Ovary (tissue), 9 donors: ENCODE data around the gene RPP38. TPM values are rescaled to one million over a fixed set of nuclear protein-coding genes. Genes with fewer than 3 reads are reported as not detected.

Experiments used
- DNase-seq, 5 donors: peaks; one replicate each; pipeline ENCODE4 v3.0.0-alpha.2; 2019 to 2020
- H3K27ac ChIP-seq, 2 donors: fragments of 200-600 bp; one replicate each; pipeline versions ENCODE4 v1.5.1 to v1.8.0; 2019 to 2022
- H3K27me3 ChIP-seq: fragments of 200-600 bp; one replicate; pipeline ENCODE4 v1.8.0; 2022
- H3K36me3 ChIP-seq: fragments of 200-600 bp; sonication (generic); one replicate; pipeline ENCODE4 v1.5.1; 2019
- H3K4me1 ChIP-seq: one replicate; pipeline ENCODE4 v1.8.1; 2013; ENCODE audit warnings: mild to moderate bottlenecking, moderate library complexity; ENCODE audit not compliant: insufficient read depth
- H3K4me3 ChIP-seq: fragments of 200-600 bp; sonication (generic); one replicate; pipeline ENCODE4 v1.5.1; 2017
- H3K9me3 ChIP-seq, 2 donors: fragments of 200-600 bp in 1 of 2; sonication (generic) in 1 of 2; one replicate each; pipeline versions ENCODE4 v1.5.1 to v1.8.1; 2013 to 2019; ENCODE audit warnings: mild to moderate bottlenecking in 1 of 2, moderate library complexity in 1 of 2
- CTCF ChIP-seq, 3 donors: fragments of 450-650 bp in 2 of 3; fragments of 200-600 bp in 1 of 3; IDR thresholded peaks; one replicate each; pipeline versions ENCODE4 v1.5.1 to v1.8.0; 2016 to 2022; ENCODE audit warnings: antibody characterized with exemption in 3 of 3, mild to moderate bottlenecking in 1 of 3
- EP300 ChIP-seq: sonication (generic); formaldehyde crosslinking; IDR thresholded peaks from one replicate; pipeline ENCODE4 v1.6.1; 2017; ENCODE audit warnings: antibody characterized with exemption
- POLR2A ChIP-seq: fragments of 450-650 bp; IDR thresholded peaks from one replicate; pipeline ENCODE4 v1.6.1; 2017; ENCODE audit warnings: antibody characterized with exemption, mild to moderate bottlenecking, moderate library complexity
- whole genome bisulfite sequencing, 3 donors: extraction: QIAGEN DNeasy Blood & Tissue Kit in 1 of 3; methylation state at CpG; one replicate each; pipeline versions ENCODE4 v1.1.5 to v1.1.7; 2013 to 2017; 5-methylcytosine and 5-hydroxymethylcytosine counted together
- intact Hi-C, 4 donors: fragments of 100-400 bp; cut with DNase I; formaldehyde crosslinking; loops; one replicate each; pipeline versions ENCODE4 v1.11.0 to v1.15.1; 2022 to 2023
- polyA plus RNA-seq, 2 donors: library from polyadenylated mRNA; stranded (reverse); fragments of 200-250 nt in 1 of 2; fragments of 350-450 nt in 1 of 2; fragmentation: Illumina TruSeq in 1 of 2; extraction: RNeasy Lipid Tissue Mini Kit (QIAGEN cat#74804) in 1 of 2; gene quantifications; one replicate each; pipeline ENCODE4 v1.2.3, GENCODE V29; 2013 to 2014
- total RNA-seq, 7 donors: library from RNA; depleted of rRNA in 2 of 7; stranded (reverse); fragments of >200 nt in 2 of 7; fragmentation: NEBNext Ultra II Directional in 3 of 7; extraction: Animal tissue kit (Norgen Biotek cat#: 25700) in 3 of 7; gene quantifications; one replicate each; pipeline versions ENCODE4 v1.1.0 to v1.2.4, GENCODE V29; 2016 to 2023
- donor health status: DM: no; HTN: no; CAD: no; lungs with moderate emphysema.
- donor health status: DM: no; HTN: no; CAD: no.
- donor health status: Bipolar disorder and iron deficiency.
- donor health status: DM: yes; HTN: yes; CAD: no.
- donor health status: DM: no; HTN: no; CAD: no.
- donor health status: DM: yes; HTN: yes; CAD: no.

Gene RPP38
- total and polyA plus RNA-seq, 9 donors: 9.1 to 20.7 (median 15.7) TPM

GRCh38 chr10:15137636-15138035, 40.5 kb downstream of the RPP38 start:
- no peak overlapping the region for H3K4me3 ChIP-seq
- H3K9me3 ChIP-seq: no peaks in the 10 kb centered on the region
- H3K4me1 ChIP-seq: no peaks in the 10 kb centered on the region
- no peak overlapping the region for H3K27ac ChIP-seq
- WGBS, 3 donors: 97 to 100% (median 100%) methylated on average over 1 of the region's 1 CpG
- no peak for TF ChIP-seq CTCF (IDR thresholded peaks at IDR 0.05)
- TF ChIP-seq EP300: no peak
- no peak for TF ChIP-seq POLR2A
- intact Hi-C loops: no loop called here
- H3K27me3 ChIP-seq: no peaks in the 10 kb centered on the region
- H3K36me3 ChIP-seq: no peaks in the 10 kb centered on the region
- DNase-seq: no peak

GRCh38 chr10:15140698-15141097, 43.5 kb downstream of the RPP38 start:
- no peaks in the 10 kb centered on the region for H3K4me1 ChIP-seq
- no peaks in the 10 kb centered on the region for H3K27me3 ChIP-seq
- no peak overlapping the region for H3K4me3 ChIP-seq
- no peaks in the 10 kb centered on the region for H3K9me3 ChIP-seq
- intact Hi-C loops: no loop called here
- 87 to 92% (median 92%) methylated on average over 7 of the region's 7 CpGs for WGBS, 3 donors
- no peak overlapping the region for H3K27ac ChIP-seq
- TF ChIP-seq POLR2A (no peak), EP300 (no peak), CTCF (IDR thresholded peaks at IDR 0.05) (no peak)
- no peak for DNase-seq
- H3K36me3 ChIP-seq: no peaks in the 10 kb centered on the region

- no peak for TF ChIP-seq EP300
- no peak for TF ChIP-seq POLR2A
- no peak for TF ChIP-seq CTCF (IDR thresholded peaks at IDR 0.05)
- 77 to 82% (median 80%) methylated on average over 16 of the region's 16 CpGs for WGBS, 3 donors
- H3K9me3 ChIP-seq: no peaks in the 10 kb centered on the region
- H3K36me3 ChIP-seq: no peaks in the 10 kb centered on the region
- H3K27ac ChIP-seq: no peak overlapping the region
- H3K4me3 ChIP-seq: no peak overlapping the region
- no peaks in the 10 kb centered on the region for H3K27me3 ChIP-seq
- DNase-seq: no peak
- intact Hi-C loops: no loop called here
- no peaks in the 10 kb centered on the region for H3K4me1 ChIP-seq
These were observed 44.2 kb downstream of the RPP38 start for GRCh38 chr10:15141136-15142054.

GRCh38 chr10:15144788-15145187, 47.6 kb downstream of the RPP38 start:
- Histone ChIP-seq H3K27me3 (no peaks in the 10 kb centered on the region), H3K4me3 (no peak overlapping the region), H3K4me1 (peaks cover 2% of the 10 kb centered on the region), H3K36me3 (no peaks in the 10 kb centered on the region), H3K27ac (no peak overlapping the region), H3K9me3 (no peaks in the 10 kb centered on the region)
- TF ChIP-seq POLR2A (no peak), CTCF (IDR thresholded peaks at IDR 0.05) (no peak), EP300 (no peak)
- intact Hi-C loops: no loop called here
- no peak for DNase-seq
- 93 to 94% (median 93%) methylated on average over 4 of the region's 4 CpGs for WGBS, 3 donors
